ENCODE measurements around the gene ALPG.
"Not testable (repeated sequence)": the region's sequence is repeated elsewhere in the genome, so short reads cannot be mapped to it uniquely, and the experiment has no call there.

- not testable (repeated sequence) for TF ChIP-seq CTCF (IDR thresholded peaks at IDR 0.05); EZH2 (IDR thresholded peaks at IDR 0.05; ENCODE audit: borderline replicate concordance, insufficient read depth, low read depth, low read length, poor library complexity, severe bottlenecking)
Measured at GRCh38 chr2:232408269-232408668, 1.6 kb downstream of the ALPG start.
